ENCODE measurements around the gene BIN1.
A peak's percentile ranks its signal among the peaks of the same experiment; 100 is the strongest.

Gene BIN1

GRCh38 chr2:127064642-127065250 is 42.2 kb downstream of the BIN1 start:
- Histone ChIP-seq H3K27ac (ENCODE audit: low read length) (no peak overlapping the region), H3K9ac (ENCODE audit: low read length) (peak overlapping the region; percentile 1; the same call in 1 of the 2 replicates), H2AFZ (ENCODE audit: low read depth, low read length) (peak overlapping the region; percentile 30; the same call in 1 of the 2 replicates), H3K27me3 (ENCODE audit: low read depth, low read length) (no peaks in the 10 kb centered on the region), H3K4me3 (ENCODE audit: low read length) (no peak overlapping the region), H3K4me2 (ENCODE audit: low read length) (peak overlapping the region; percentile 33; the same call in 1 of the 2 replicates), H3K79me2 (ENCODE audit: low read length) (no peaks in the 10 kb centered on the region), H3K4me1 (ENCODE audit: low read length) (peaks cover 10% of the 10 kb centered on the region; the same call in 1 of the 2 replicates), H3K36me3 (replicated peaks; ENCODE audit: low read depth, low read length) (no peaks in the 10 kb centered on the region), H4K20me1 (ENCODE audit: insufficient read depth, low read length) (no peaks in the 10 kb centered on the region), H3K9me3 (ENCODE audit: insufficient read depth, low read length) (no peaks in the 10 kb centered on the region)
- TF ChIP-seq EZH2phosphoT487 (IDR thresholded peaks at IDR 0.05; ENCODE audit: low read depth) = no peak
- no peak for TF ChIP-seq CTCF (IDR thresholded peaks at IDR 0.05; ENCODE audit: low read depth, low read length)

DNA sequence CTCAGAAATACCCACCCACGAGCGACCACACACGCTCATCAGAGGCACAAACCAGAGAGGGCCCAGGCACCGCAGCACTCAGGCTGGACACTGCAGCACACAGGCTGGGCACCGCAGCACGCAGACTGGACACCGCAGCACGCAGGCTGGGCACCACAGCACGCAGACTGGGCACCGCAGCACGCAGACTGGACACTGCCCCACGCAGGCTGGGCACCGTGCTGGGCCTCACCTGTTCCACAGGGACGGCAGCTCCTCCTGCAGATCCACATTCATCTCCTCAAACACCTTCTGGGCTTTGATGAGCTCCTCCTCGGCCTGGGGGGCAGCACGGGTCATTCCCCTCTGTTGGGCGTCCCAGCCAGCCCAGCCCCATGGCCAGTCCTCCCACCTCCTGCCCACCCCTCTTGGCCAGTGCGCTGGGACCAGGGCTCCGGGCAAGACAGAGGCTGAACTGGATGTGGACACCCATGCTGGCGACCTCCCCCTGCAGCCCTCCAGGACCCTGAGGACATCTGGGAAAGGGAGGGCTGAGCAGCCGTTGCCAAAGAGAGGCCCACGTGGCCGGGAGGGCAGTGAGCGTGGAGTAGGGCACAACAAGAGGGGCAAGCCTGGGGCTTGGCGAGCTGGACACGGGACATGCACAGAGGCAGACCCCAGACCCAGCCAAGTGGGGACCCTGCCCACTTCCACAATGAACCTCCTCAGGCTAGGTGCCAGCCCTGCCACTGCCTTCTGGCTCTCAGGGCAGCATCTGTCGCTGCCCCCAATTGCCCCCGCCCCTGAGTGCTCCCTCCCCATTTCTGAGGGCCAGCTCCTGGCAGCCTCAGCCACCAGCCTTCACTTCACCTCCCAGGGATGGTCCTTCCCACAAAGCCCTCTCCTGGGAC is 43.0 kb downstream of the BIN1 start:
- Histone ChIP-seq H3K79me2 (ENCODE audit: low read length) (no peaks in the 10 kb centered on the region), H3K4me2 (ENCODE audit: low read length) (no peak overlapping the region), H3K9me3 (ENCODE audit: insufficient read depth, low read length) (no peaks in the 10 kb centered on the region), H3K4me1 (ENCODE audit: low read length) (peaks cover 10% of the 10 kb centered on the region; the same call in 1 of the 2 replicates), H3K36me3 (replicated peaks; ENCODE audit: low read depth, low read length) (no peaks in the 10 kb centered on the region), H3K27me3 (ENCODE audit: low read depth, low read length) (no peaks in the 10 kb centered on the region), H2AFZ (ENCODE audit: low read depth, low read length) (no peak overlapping the region; the same call in 1 of the 2 replicates), H4K20me1 (ENCODE audit: insufficient read depth, low read length) (no peaks in the 10 kb centered on the region), H3K27ac (ENCODE audit: low read length) (no peak overlapping the region), H3K4me3 (ENCODE audit: low read length) (no peak overlapping the region), H3K9ac (ENCODE audit: low read length) (peak overlapping the region; percentile 1; the same call in 1 of the 2 replicates)
- TF ChIP-seq CTCF (IDR thresholded peaks at IDR 0.05; ENCODE audit: low read depth, low read length) = no peak
- no peak for TF ChIP-seq EZH2phosphoT487 (IDR thresholded peaks at IDR 0.05; ENCODE audit: low read depth)

GRCh38 chr2:127061375-127062273 is 45.3 kb downstream of the BIN1 start:
- no peak overlapping the region for H3K9ac ChIP-seq (ENCODE audit: low read length)
- H3K4me1 ChIP-seq (ENCODE audit: low read length) = peaks cover 7% of the 10 kb centered on the region; the same call in 1 of the 2 replicates
- no peaks in the 10 kb centered on the region for H3K27me3 ChIP-seq (ENCODE audit: low read depth, low read length)
- H4K20me1 ChIP-seq (ENCODE audit: insufficient read depth, low read length) = no peaks in the 10 kb centered on the region
- no peaks in the 10 kb centered on the region for H3K79me2 ChIP-seq (ENCODE audit: low read length)
- TF ChIP-seq CTCF (IDR thresholded peaks at IDR 0.05; ENCODE audit: low read depth, low read length) = no peak
- TF ChIP-seq EZH2phosphoT487 (IDR thresholded peaks at IDR 0.05; ENCODE audit: low read depth) = no peak
- H3K27ac ChIP-seq (ENCODE audit: low read length) = no peak overlapping the region
- H3K36me3 ChIP-seq (replicated peaks; ENCODE audit: low read depth, low read length) = no peaks in the 10 kb centered on the region
- H3K4me2 ChIP-seq (ENCODE audit: low read length) = no peak overlapping the region
- no peak overlapping the region for H3K4me3 ChIP-seq (ENCODE audit: low read length)
- H3K9me3 ChIP-seq (ENCODE audit: insufficient read depth, low read length) = no peaks in the 10 kb centered on the region
- no peak overlapping the region for H2AFZ ChIP-seq (ENCODE audit: low read depth, low read length)
